Upper lobe of left lung (tissue), 6 donors: Measurements from ENCODE around the gene BCL7A. TPM values are rescaled to one million over a fixed set of nuclear protein-coding genes. Genes with fewer than 3 reads are reported as not detected.
A peak's percentile ranks its signal among the peaks of the same experiment; 100 is the strongest.

Source experiments
- ATAC-seq, 2 donors: fragments of 200-7000 bp; cut with Tn5 transposase; one replicate each; pipeline ENCODE4 v1.9.1; 2022; ENCODE audit warnings: mild to moderate bottlenecking in 2 of 2, moderate library complexity in 2 of 2; ENCODE audit not compliant: low FRiP score in 2 of 2
- DNase-seq, 2 donors: peaks; one replicate each; pipeline ENCODE4 v3.0.0-alpha.2; 2019 to 2020
- H3K27ac ChIP-seq, 4 donors: fragments of 200-600 bp; sonication (generic); one replicate each; pipeline ENCODE4 v1.5.1; 2016 to 2019
- H3K27me3 ChIP-seq, 4 donors: fragments of 200-600 bp; sonication (generic); one replicate each; pipeline ENCODE4 v1.5.1; 2017 to 2019
- H3K36me3 ChIP-seq, 4 donors: fragments of 200-600 bp; sonication (generic); one replicate each; pipeline ENCODE4 v1.5.1; 2016 to 2019
- H3K4me1 ChIP-seq, 4 donors: fragments of 200-600 bp; sonication (generic); one replicate each; pipeline ENCODE4 v1.5.1; 2018 to 2019
- H3K4me3 ChIP-seq, 4 donors: fragments of 200-600 bp; sonication (generic); one replicate each; pipeline ENCODE4 v1.5.1; 2017 to 2019; ENCODE audit warnings: mild to moderate bottlenecking in 2 of 4, moderate library complexity in 1 of 4
- H3K9me3 ChIP-seq, 4 donors: fragments of 200-600 bp; sonication (generic); one replicate each; pipeline ENCODE4 v1.5.1; 2018 to 2019
- CTCF ChIP-seq, 6 experiments: fragments of 450-650 bp in 4 of 6; fragments of 200-600 bp in 2 of 6; sonication (generic) in 2 of 6; IDR thresholded peaks; one replicate each; pipeline ENCODE4 v1.5.1; 2016 to 2019; ENCODE audit warnings: antibody characterized with exemption in 6 of 6
- EP300 ChIP-seq, 4 donors: sonication (generic); formaldehyde crosslinking; IDR thresholded peaks; one replicate each; pipeline ENCODE4 v1.5.1; 2017; ENCODE audit warnings: antibody characterized with exemption in 4 of 4, control low read depth in 2 of 4
- POLR2A ChIP-seq, 4 donors: fragments of 450-650 bp; IDR thresholded peaks; one replicate each; pipeline ENCODE4 v1.5.1; 2016 to 2017; ENCODE audit warnings: antibody characterized with exemption in 4 of 4, mild to moderate bottlenecking in 2 of 4
- POLR2AphosphoS5 ChIP-seq, 2 donors: sonication (generic); formaldehyde crosslinking; IDR thresholded peaks; one replicate each; pipeline ENCODE4 v1.5.1; 2017; ENCODE audit warnings: antibody characterized with exemption in 2 of 2
- WGBS, 2 donors: methylation state at CpG; one replicate each; pipeline ENCODE4 v1.1.5; 2017 to 2018; 5-methylcytosine and 5-hydroxymethylcytosine counted together
- total RNA-seq, 6 donors: library from RNA; depleted of rRNA in 4 of 6; stranded (reverse); fragments of >200 nt in 4 of 6; gene quantifications; one replicate each; pipeline versions ENCODE4 v1.1.0 to v1.2.1, GENCODE V29; 2016 to 2021
- donor health status: DM: no; HTN: no; CAD: no; lungs with moderate emphysema.
- donor health status: DM: no; HTN: yes; CAD: no; lungs with severe emphysema.

BCL7A gene
- total RNA-seq, 6 donors from 2014 or later, result 4.9 to 14.6 (median 12.7) TPM

GRCh38 chr12:122094735-122095631 lies 73.3 kb downstream of the BCL7A start:
- Histone ChIP-seq H3K4me3 (no peak overlapping the region), H3K36me3 (no peaks in the 10 kb centered on the region), H3K27me3 (no peaks in the 10 kb centered on the region), H3K27ac (peak overlapping the region in 3 of 4 donors; percentile 40 to 70 (median 56)), H3K4me1 (peaks cover 51 to 68% (median 65%) of the 10 kb centered on the region in 4 donors), H3K9me3 (no peaks in the 10 kb centered on the region)
- TF ChIP-seq CTCF (IDR thresholded peaks at IDR 0.05) (no peak), POLR2AphosphoS5 (IDR thresholded peaks at IDR 0.05) (no peak)
- 63 to 73% methylated on average over 10 of the region's 10 CpGs for WGBS, 2 donors
- no peak for DNase-seq
- no peak for ATAC-seq

DNA sequence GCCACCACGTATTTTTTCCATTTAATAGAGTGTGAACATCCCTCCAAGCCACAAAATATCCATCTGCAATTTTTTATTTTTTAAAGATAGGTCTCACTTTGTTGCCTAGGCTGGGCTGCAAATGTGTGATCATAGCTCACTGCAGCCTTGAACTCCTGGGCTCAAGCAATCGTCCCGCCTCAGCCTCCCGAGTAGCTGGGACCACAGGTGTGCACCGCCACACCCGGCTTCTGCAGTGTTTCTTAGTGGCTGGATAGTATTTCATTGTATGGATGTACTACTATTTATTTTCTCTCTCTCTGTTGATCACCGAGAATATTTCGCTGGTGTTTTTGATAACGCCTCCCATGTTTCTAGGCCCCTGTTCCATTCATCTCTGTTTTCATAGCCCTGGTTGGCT lies 74.3 kb downstream of the BCL7A start:
- DNase-seq (no peak), ATAC-seq (no peak)
- Histone ChIP-seq H3K27me3 (no peaks in the 10 kb centered on the region), H3K27ac (peak overlapping the region; percentile 69 to 83 (median 74)), H3K36me3 (no peaks in the 10 kb centered on the region), H3K4me1 (peaks cover 48 to 70% (median 62%) of the 10 kb centered on the region in 4 donors), H3K4me3 (no peak overlapping the region), H3K9me3 (no peaks in the 10 kb centered on the region)
- TF ChIP-seq EP300 (IDR thresholded peaks at IDR 0.05) (no peak), POLR2AphosphoS5 (IDR thresholded peaks at IDR 0.05) (no peak), POLR2A (IDR thresholded peaks at IDR 0.05) (no peak), CTCF (IDR thresholded peaks at IDR 0.05) (no peak)
- 90 to 95% methylated on average over 8 of the region's 9 CpGs for WGBS, 2 donors

DNA sequence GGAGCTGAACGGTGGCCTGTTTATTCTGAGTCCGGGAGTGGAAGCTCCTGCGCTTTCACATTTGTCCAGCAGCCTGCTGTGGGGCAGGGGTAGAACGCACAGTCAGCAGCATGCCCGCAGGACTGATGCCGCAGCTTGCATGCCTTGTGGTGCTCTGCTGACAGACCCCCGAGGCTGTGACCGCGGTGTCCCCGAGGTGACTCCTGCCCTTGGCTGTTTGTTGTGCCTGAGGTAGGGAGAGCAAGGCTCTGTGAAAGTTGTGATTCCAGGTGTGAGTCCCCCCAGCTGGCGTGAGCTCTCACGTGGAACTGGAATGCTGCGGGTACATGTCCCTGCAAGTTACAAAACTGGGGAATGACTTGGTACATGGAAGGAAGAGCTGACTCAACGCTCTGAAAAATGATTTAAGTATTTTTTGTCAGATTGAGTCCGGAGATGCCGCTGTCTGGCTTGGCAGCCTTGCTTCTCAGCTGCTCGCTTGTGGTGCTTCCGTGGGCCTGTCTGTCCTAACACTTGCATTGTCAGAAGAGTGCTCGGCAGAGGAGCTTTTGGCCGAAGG lies 75.0 kb downstream of the BCL7A start:
- peak overlapping the region; percentile 69 to 83 (median 74) for H3K27ac ChIP-seq
- TF ChIP-seq POLR2A (IDR thresholded peaks at IDR 0.05), result no peak
- H3K9me3 ChIP-seq, result no peaks in the 10 kb centered on the region
- peaks cover 48 to 70% (median 60%) of the 10 kb centered on the region in 4 donors for H3K4me1 ChIP-seq
- H3K27me3 ChIP-seq, result no peaks in the 10 kb centered on the region
- ATAC-seq (no peak), DNase-seq (no peak)
- H3K36me3 ChIP-seq, result no peaks in the 10 kb centered on the region
- H3K4me3 ChIP-seq, result no peak overlapping the region
- WGBS, 2 donors, result 73 to 80% methylated on average over 13 to 19 of the region's 20 CpGs

- Histone ChIP-seq H3K36me3 (no peaks in the 10 kb centered on the region), H3K4me1 (peaks cover 47 to 68% (median 56%) of the 10 kb centered on the region in 4 donors), H3K9me3 (no peaks in the 10 kb centered on the region), H3K4me3 (no peak overlapping the region), H3K27me3 (no peaks in the 10 kb centered on the region), H3K27ac (peak overlapping the region; percentile 69 to 83 (median 74))
- ATAC-seq (peak; percentile 2 to 9), DNase-seq (no peak)
- WGBS, 2 donors, result 41 to 55% methylated on average over 2 of the region's 2 CpGs
- TF ChIP-seq EP300 (IDR thresholded peaks at IDR 0.05) (no peak), POLR2A (IDR thresholded peaks at IDR 0.05) (no peak), POLR2AphosphoS5 (IDR thresholded peaks at IDR 0.05) (no peak), CTCF (IDR thresholded peaks at IDR 0.05) (no peak)
Measured at GRCh38 chr12:122097584-122097926, 75.9 kb downstream of the BCL7A start.

- DNase-seq (peak; percentile 73 to 84), ATAC-seq (peak; percentile 82 to 94)
- Histone ChIP-seq H3K4me1 (peaks cover 47 to 64% (median 56%) of the 10 kb centered on the region in 4 donors), H3K27ac (peak overlapping the region; percentile 69 to 83 (median 74)), H3K4me3 (no peak overlapping the region), H3K27me3 (no peaks in the 10 kb centered on the region), H3K36me3 (no peaks in the 10 kb centered on the region), H3K9me3 (no peaks in the 10 kb centered on the region)
- 37 to 40% methylated on average over 6 to 10 of the region's 10 CpGs for WGBS, 2 donors
- TF ChIP-seq POLR2A (IDR thresholded peaks at IDR 0.05) (peak in 1 of 4 donors; percentile 16), CTCF (IDR thresholded peaks at IDR 0.05) (peak in 1 of 6 experiments; percentile 13), POLR2AphosphoS5 (IDR thresholded peaks at IDR 0.05) (peak; percentile 36 to 40), EP300 (IDR thresholded peaks at IDR 0.05) (peak in 1 of 4 donors; percentile 4)
Measured at GRCh38 chr12:122097927-122098756, 76.5 kb downstream of the BCL7A start.
